Caki2 (cell line): ENCODE measurements around the gene KCNN3. TPM values are rescaled to one million over a fixed set of nuclear protein-coding genes. Genes with fewer than 3 reads are reported as not detected.

Experiments
- DNase-seq: peaks from one replicate; pipeline ENCODE4 v3.0.0-alpha.2; 2015; ENCODE audit warnings: low read depth
- in situ Hi-C: cut with HindIII; loops from 2 replicates; pipeline ENCODE4 v1.10.0; 2016; ENCODE audit warnings: low sequenced_read_pairs, low pct_unique_long_range_greater_than_20kb, mixed read lengths
- total RNA-seq: library from RNA; depleted of rRNA; stranded (reverse); fragments of >200 nt; shearing (Covaris generic); gene quantifications from 2 replicates; pipeline ENCODE4 v1.2.3, GENCODE V29; 2014; ENCODE audit warnings: low replicate concordance

The KCNN3 gene
- total RNA-seq, 1 experiment from 2014 or later: not detected

GRCh38 chr1:154735804-154736168, 134.3 kb downstream of the KCNN3 start:
- DNase-seq: no peak
- in situ Hi-C loops: no loop called here

DNA sequence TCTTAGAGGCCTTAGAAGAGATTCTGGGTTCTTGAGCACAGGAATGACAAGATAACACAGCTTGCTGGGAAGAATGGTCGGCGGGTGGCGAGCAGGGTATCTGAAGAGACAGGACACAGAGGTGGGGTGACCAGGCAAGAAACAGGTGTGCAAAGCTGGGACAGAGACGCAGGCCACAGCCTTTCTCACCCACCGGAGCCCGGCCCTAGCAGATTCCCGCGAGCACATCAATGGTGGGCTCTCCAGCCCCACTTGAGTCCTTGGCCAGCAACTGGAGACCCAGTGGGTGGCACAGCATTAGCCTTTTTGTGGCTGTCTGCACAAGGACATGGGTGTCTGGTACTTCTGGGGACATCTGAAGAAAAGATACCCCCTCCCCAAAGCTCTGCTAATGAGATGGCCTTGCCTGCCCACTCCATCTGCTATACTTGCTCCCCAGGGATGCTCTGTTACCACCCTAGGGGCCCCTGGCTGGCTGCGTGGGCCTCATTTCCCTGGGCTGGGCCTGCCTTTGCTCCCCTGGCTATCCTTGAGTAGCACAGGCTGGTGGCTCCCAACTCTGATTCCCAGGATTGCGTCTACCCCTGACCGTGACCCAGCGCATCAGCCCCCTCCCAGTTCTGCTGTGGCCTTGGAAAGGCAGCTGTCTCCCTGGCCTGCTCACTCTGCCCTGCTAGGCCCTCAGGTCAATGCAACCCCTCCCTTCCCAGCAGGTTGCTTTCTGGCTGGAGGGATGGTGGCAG, 134.8 kb downstream of the KCNN3 start:
- in situ Hi-C loops: no loop called here
- no peak for DNase-seq

- DNase-seq: no peak
Measured at GRCh38 chr1:154733621-154734020, 136.5 kb downstream of the KCNN3 start.

DNA sequence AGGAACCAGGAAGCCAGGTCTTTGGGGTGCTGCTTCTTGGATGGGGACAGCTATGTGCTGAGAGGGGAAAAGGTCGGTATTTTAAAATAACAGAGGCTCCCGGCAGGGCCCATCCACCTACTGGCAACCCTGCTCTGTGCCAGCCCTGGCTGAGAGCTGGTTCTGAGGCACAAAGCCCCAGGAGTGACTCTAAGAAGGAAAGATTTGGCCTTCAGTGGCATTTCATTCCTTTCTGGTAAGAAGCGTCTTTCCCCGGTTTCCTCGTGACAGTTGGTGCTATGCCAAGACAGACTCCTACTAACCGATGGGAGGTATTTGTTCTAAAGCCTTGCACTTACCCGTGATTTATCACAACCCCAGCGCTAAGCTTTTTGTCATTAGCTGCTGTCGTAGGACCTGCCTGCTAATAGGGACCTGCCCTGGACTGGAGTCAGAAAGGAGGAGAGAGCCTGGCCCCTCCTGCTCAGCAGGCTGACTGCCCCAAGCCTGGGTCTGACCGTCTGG, 139.0 kb downstream of the KCNN3 start:
- DNase-seq: no peak
- in situ Hi-C loops: no loop called here

More at GRCh38 chr1:154733621-154734020, 136.5 kb downstream of the KCNN3 start:
- in situ Hi-C loops: no loop called here

DNA sequence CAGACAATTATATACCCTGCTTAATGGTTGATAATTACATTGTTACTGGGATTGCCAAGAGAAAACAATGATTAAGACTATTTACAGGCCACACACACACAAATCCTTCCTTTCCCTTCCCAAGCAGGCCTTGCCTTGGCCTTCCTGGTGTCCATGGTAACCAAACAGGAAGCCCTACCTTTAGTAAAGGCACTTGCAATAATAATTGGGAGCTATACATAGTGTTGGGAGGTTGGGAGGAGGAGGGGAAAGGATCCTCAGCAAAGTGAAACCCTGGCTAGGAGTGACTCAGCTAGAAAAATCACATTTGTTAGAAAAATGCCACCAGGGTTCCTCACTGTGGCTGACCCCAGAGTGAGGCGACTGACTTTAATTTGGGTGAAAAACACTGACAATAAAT, 139.8 kb downstream of the KCNN3 start:
- in situ Hi-C loops: no loop called here
- peak; percentile 65 for DNase-seq

GRCh38 chr1:154729577-154729976, 140.5 kb downstream of the KCNN3 start:
- no peak for DNase-seq
- in situ Hi-C loops: no loop called here

DNA sequence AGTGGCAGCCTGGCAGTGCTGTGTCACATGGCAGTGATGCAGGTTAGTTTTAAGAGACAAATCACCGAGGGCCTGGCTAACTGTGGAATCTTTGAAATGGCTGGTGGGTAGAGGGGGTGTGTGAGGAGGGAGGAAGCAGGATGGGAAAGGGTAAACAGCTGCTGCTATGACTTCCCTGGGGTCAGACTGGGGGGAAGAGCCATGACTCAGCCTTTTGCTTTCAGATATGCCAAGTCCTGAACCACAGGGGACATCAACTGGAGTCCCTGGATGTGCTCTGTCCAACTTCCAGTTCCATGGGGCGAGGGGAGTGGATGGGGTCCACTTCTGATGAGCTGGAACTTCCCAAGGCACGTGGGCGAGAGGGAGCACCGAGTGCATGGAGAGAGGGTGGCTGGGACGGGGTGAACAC, 141.0 kb downstream of the KCNN3 start:
- in situ Hi-C loops: no loop called here
- peak; percentile 37 for DNase-seq

DNA sequence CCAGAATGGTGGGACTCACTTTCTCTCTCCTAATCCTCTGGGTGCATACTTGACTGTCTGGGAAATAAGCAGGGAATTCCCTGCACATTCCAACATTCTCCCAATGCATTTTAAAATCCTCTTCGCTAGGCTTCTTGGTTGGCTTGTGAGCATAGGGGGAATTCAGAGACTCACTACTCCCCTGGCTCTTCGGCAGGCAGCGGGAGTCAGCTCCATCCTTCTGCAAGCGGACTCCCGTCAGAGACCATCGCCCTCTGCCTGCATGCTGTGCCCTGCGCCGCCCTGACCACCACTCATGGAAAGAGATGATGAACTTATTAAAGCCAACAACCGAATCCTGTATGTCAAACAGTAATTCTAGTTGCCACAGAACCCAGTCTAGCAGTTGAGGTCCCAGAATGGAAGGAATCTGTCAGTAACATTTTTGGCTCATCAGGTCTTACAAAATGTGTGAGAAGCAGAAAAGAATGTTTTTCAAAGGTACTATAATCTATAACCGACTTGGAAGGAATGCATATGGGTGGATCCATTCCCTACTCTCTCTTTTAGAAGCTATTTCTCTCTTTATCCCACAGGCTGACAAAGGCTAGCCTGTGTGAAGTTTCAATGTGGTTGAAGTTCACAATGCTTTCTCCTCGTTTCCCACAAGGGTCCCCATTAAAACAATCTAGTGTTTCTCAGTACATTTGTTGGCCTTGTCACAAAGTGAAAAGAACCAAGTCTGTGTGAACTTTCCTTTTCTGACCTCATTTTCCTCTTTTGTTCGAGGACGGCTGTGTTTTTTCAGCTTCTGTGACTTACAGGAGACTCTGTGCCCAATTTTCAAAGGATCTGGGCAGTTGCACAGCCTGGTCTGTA, 143.0 kb downstream of the KCNN3 start:
- DNase-seq: no peak
- in situ Hi-C loops: no loop called here

DNA sequence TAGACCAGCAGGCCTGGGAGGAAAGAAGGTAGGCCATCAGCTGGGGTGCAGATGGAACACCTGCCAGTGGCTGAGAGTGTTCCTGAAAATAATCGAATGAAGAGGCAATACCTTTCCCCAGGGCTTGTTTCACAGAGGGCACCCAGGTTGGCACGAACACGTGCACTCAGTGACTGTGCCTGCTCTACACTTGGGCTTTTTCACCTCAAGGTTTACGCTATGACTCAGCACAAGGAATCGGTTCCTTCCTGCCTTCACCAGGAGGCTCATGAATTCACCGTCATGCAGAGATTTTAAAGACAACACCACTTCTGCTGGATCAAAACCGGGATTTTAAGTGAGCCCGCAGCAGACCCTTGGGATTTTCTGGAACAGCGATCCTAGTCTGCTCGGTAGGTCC, 143.6 kb downstream of the KCNN3 start:
- DNase-seq: no peak
- in situ Hi-C loops: no loop called here

GRCh38 chr1:154725865-154726264, 144.2 kb downstream of the KCNN3 start:
- in situ Hi-C loops: no loop called here
- DNase-seq: no peak

DNA sequence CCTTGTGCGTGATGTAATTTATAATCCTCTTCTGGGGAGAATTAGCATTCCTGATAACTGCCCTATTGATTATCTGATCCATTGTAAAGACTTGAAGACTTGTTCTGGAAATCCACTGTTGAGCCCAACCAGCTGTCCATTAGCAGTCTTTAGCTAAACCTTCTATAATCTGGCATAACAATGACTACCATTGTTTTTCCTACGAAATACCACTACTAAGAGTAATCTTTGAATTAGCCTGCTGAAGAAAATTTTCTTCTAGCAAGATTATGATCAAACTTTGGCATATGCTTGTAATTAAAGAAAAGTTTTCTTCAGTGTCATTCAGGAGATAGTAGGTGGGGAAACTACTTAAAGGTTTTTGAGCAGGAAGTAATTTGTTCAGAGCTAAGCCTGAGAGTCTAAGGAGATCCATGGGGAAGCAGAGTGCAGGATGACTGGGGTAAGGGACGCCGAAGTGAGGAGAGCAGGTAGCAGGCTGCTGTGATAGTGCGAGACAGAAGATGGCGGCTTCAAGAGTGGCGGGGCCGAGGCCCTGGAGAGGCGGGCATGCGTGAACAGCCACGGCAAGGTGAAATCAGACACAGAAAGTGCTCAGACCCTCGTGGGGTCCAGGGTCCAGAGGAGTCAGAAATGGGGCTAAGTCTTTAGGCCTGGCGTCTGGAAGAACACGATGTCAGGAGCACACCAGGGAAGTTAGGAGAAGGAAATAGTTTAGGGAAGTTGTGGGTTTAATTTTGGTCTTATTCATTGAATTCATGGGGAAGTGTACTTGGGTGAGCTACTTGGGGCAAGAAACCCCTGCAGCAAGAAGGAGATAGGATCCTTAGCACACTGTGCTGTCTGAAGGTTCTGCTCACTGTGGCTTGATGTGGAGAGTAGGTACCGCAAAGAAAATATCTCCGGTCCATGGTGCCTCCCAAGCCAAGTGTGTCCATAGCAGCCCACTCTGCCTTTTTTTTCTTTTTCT, 149.5 kb downstream of the KCNN3 start:
- no peak for DNase-seq
- in situ Hi-C loops: no loop called here

- in situ Hi-C loops: no loop called here
Measured at GRCh38 chr1:154719586-154720327, 150.3 kb downstream of the KCNN3 start.

DNA sequence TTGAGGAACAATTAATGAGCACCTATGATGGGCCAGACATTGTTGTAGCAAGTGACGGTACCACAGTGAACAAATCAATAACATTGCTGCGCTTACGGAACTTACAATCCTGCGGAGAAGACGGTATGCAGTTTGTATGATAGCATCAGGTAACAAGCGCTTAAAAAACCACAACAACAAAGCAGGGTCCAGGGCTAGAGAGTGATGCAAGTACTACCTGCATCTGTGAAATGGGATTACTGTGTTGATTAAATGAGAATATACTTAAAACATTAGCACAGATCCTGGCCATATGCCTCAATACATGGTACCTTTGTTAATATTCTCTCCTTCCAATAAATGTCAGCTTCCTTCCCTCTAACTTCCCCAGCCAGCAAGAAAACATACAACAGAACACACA, 151.5 kb downstream of the KCNN3 start:
- no peak for DNase-seq
- in situ Hi-C loops: no loop called here

More at GRCh38 chr1:154719586-154720327, 150.3 kb downstream of the KCNN3 start:
- DNase-seq: no peak

DNA sequence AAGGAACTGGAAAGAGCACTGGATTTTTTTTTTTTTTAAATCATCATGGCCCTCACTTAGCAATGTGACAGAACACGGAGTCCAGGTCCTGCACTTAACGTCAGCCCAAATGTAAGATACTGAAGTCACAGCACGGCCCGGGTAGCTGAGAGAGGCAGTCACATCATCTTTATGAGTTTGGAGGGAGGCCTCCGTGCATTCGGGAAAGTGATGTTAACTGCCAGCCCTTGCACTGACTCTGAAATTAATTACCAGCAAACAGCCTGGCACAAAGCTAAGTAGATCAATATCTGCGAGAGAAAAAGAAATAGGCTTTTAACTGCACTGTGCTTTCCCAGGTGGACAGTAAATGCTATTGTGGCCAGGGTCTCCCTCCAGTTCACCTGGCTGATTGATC, 152.6 kb downstream of the KCNN3 start:
- DNase-seq: no peak
- in situ Hi-C loops: no loop called here

GRCh38 chr1:154716614-154717527, 153.2 kb downstream of the KCNN3 start:
- no peak for DNase-seq
- in situ Hi-C loops: no loop called here

DNA sequence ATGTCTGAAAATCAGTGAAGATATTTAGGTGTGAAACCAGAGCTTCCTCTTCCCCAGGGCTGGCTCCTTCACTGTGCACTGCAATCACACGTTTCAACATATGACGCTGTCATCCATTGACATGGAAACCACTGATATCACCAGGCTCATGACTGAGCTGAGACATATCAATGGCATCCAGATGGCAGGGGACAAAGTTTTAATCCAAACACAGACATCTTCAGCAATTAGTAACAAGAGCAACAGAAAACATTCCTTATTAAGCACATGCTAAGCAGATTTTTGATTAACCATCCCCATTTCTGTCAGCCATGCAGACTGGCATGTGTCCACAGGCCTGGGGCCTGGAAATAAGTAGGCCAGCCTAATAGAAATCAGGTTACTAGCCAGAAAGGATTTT, 154.1 kb downstream of the KCNN3 start:
- in situ Hi-C loops: no loop called here
- DNase-seq: no peak

- in situ Hi-C loops: no loop called here
- DNase-seq: no peak
Measured at GRCh38 chr1:154715385-154715784, 154.7 kb downstream of the KCNN3 start.
